GM19468 (cell line): ENCODE results near the gene ALCAM.

Source experiments
- ATAC-seq: cut with Tn5 transposase; IDR thresholded peaks from one replicate; pipeline ENCODE4 v1.9.1; 2021; ENCODE audit warnings: mild to moderate bottlenecking, moderate library complexity, moderate number of reproducible peaks; ENCODE audit not compliant: unreplicated experiment; ENCODE audit errors: extremely low read depth

ALCAM gene

DNA sequence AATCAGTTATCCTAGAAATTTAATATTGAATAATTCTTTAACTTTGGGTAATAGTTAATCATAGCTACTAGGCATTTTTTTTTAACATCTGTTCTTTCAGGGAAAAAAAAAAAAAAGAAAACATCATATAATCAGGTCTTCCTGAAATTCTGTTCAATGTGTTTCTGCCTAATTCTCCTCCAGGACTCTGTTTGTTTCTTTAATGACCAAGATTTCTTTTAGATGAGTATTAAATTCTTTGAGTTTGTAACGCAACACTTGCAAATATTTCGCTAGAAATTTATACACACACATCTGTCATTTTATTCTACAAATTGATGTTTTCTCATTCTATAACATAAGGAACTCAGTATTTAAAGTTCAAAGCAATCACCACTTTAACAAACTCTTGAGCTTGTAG lies 56.7 kb downstream of the ALCAM start:
- ATAC-seq = no peak

DNA sequence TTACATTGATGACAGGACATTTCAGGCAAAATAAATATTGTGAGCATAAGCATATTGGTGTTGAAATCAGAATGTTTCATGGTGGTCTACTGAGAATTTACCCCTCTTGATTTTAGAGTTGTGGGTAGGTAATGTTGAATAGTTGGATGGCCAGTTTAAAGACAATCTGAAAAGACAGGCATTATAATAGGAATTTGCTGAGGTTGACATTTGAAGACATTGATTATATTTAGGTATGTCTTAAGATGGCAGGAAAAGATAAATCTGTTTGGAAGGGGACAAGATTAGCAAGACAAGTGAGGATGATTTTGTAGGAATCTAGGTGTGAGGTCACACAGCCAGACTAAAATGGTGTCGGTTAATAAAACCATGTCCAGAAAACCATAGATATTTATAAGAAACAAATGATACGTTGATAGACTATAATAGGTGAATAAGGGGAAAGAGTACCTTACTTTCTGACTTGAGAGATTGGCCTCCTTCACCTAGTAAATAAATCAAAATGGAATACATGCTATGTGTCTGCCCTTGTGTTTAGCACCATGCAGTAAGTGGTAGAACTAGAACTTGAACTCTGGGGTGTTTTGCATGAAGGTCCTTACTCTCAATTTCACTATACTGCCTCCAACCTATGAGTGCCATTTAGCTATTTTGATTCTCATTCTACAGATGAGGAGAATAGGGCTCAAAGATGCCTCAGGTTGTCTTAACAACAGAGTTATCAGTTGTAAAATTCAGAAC lies 57.9 kb downstream of the ALCAM start:
- no peak for ATAC-seq

DNA sequence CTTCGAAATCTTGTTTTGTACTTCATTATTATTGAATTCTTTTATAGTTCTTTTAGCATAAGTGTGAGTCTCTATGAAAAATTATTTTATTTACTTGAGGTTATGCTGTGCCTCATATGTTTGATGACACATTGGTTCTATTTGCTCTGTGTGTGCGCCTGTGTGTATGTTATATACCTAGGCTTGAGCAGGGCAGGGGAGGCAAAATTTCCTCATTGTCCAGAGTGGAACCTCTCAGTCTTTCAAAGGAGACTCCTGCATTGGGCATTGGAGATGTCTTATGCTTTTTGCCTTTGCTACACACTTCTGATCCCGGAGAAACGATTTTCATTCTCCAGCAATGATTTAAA lies 58.4 kb downstream of the ALCAM start:
- no peak for ATAC-seq

DNA sequence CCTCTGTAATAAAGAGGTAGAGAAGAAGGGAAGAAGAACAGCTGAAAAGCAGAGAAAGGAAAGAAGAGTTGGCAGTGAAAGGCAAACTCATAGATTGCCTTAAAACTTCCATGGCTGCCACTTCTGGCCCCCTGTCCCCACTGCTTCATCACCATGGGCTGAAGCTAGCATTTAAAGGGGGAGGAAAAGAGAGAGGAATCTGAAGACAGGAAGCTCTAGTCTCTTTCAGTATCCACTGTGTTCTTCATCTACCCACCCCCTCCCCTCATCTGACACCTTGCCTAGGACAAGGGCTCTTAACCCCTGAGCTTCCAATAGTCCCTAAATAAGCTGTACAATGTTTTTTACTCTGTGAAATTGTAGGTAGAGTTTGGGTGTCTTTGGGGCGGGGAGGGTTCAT lies 60.6 kb downstream of the ALCAM start:
- no peak for ATAC-seq

DNA sequence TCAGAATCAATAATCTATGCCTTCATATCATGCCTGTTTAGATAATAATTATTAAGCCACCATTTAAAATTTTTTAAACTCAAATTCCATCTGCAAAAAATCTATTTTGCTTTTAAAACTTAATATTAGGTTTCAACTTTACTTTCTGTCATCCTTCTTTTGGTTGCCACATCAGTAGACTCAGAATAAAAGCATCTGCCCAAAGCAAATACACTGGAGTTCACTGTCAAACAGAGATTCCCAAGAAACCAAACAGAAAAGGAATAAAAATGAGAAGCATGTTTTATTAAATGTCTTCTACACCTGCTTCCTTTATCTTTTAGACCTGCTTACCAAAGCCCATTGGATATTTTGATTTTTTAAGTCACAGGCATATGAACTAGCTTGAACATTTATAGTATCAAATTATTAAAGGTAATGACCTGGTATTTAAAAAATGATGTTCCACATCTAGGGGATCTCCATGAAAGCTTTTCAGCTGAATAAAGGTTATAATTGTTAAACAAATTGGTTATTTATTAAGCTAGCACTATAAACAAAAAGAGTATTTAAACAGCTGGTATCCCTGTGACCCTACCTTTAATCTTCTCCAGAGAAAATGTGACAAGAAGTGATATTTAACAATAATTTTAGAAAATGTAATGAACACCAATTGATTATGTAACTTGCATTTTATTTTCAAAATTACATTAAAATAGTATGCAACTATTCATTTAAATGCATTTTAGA lies 62.5 kb downstream of the ALCAM start:
- no peak for ATAC-seq

DNA sequence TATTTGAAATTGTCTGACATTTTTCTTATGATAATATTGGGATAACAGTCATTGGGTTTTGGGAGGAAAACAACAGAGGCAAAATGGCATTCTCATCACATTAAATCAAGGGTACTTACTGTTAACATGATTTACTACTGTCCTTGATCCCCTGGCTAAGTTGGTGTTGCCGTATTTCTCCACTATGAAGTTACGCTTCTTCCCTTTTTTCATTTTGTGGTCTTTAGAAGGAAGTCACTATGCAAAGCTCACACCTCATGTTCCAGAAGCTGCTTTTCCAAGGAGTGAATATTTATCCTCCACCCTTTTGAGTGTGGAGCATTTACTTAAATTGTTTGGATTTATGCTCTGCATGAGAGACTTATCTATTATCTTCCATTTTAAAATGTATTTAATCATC lies 63.7 kb downstream of the ALCAM start:
- no peak for ATAC-seq

DNA sequence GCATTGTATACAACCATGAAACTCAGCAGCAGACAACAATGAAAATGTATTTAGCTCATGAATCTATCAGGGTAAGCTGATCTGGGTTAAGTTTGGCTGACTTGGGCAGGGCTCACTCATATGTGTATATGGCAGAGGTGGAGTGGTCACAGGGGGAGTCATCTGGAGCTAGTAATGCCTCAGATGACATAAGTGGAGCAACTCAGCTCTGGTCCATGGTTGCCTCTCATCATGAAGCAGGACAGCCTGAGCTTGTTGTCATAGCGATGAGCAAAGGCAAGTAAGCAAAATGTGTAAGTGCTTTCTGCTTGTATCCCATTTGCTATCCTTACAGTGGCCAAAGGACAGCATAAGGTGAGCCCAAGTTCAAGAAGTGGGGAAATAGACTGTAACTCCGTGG lies 64.5 kb downstream of the ALCAM start:
- no peak for ATAC-seq

DNA sequence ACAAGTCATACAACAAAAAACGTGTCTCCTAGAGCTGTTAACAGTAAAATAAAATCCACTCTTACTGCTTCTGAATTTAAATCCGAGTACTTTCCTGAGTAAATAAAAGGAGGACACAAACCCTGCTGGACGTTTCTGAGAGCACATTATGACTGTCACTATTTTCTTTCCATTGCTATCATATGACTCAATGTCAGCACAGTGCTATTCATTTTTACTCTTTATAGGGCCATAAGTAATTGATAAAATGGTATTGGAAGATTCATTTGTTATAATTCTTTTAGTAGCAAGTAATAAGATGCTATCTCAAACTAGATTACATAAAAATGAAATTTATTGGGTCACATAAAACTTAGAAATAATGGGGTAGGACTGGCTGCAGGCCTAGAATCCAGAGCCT lies 68.6 kb downstream of the ALCAM start:
- ATAC-seq = no peak

DNA sequence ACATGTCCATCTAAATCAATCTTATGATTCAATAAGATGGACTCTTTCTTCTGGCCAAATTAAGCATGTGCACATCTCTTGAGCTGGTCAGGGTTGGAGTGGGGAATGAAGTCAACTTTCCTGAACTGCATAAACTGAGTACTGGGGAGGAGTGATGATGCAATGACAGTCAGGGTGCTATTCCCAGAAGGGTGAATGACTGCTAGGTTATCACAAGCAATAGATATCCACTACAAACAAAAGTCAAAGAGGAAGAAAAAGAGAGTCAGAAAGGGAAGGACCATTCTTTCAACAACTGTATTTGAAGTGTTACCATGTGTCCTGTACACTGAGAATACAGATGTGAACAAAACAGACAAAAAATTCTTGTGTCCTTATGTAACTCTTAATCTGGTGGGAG lies 70.0 kb downstream of the ALCAM start:
- ATAC-seq = no peak

DNA sequence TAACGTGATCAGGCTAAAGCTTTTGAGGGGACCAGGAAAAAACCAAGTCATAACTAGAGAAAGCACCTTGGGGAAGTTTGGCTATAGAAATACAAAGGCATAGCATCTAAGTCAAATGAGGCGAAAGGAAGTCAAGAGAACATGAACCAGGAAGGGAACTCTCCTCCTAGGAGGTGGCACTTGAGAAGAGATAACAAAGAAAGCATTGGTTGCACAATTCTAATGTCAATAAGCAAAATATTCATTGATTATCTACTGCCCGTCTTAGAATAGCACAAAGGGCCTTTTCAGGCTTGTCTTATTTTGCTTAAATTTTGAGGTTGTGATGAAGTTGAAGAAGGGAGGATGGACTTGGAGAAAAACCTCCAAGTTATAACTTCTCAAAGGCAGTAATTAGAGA lies 73.4 kb downstream of the ALCAM start:
- ATAC-seq = no peak

DNA sequence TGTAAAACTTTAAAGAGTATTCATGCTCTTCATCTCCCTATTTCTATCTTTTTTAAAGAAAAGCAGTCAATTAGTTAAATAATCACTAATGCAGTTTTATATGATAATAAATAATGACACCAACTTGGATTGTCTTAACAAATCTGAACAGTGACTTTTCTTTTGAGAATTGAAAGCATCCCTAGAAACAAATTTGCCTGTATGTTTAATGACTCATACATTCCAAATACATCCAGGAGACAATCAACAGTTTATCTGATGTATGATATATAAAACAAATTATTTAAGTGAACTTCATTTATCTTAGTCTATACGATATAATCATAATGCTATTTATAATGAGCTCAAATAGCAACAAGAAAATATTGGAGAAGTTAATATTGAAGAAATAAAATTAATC lies 78.0 kb downstream of the ALCAM start:
- ATAC-seq = no peak

DNA sequence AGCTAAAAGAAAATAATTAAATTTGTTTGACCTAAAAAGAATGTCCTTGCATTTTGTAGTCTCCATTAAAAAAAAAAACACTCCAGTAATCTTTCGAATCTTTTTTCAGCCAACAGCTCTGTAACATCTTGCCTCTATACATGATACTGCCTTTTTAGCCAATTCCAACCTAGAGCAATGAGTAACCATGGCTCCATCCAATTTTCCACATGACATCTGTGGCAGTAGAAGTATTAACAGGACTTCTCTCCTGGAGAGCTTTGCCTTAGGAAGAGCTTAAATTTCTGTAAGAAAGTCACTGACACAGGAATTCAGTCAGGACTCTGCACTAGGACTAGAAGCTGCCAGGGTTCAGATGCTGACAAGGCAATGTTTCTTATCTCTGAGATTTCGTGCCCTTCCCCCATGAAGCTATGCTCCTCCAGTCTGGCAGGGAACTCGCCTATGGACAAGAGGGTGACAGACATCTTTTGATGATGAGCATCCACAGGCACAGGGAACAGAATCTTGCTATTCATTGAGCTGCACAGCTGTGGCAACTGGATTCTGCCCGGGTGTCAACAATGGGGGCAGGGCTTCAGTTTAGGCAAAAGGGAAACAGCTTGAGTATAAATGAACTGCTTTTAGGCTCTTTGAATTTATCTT lies 81.8 kb downstream of the ALCAM start:
- ATAC-seq = no peak

DNA sequence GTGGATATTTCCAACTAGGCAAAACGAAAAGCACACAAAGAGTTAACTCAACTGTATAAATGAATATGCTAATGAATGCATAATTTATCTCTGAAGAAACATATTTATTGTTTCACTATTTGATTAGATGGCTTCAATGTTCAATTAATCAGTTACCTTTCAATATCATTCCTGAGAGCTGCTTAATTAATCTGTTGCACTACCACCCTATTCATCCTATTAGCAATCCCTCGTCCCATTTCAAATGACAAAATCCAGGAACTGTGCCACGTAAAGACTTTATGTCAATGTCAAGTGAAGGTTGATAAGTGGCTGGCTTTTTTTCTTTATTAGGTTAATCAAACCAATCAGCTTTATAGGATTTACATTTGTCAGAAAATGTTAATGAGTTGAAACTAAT lies 82.7 kb downstream of the ALCAM start:
- ATAC-seq = no peak

DNA sequence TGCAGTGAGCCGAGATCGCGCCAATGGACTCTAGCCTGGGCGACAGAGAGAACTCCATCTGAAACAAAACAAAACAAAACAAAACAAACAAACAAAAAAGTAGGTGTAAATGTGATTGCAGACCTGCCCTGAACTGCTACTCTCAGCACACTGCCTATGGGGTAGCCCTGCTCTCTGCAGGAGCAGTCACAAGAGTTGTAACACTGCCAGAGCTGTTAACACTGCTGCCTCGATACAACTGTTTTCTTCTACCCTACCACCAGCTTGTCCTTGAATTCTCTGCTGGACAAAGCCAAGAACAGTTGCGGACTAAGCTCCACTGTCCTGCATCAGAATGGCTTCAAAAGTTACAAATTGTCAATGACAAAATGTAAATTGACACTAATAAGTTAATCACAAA lies 89.3 kb downstream of the ALCAM start:
- ATAC-seq = no peak

DNA sequence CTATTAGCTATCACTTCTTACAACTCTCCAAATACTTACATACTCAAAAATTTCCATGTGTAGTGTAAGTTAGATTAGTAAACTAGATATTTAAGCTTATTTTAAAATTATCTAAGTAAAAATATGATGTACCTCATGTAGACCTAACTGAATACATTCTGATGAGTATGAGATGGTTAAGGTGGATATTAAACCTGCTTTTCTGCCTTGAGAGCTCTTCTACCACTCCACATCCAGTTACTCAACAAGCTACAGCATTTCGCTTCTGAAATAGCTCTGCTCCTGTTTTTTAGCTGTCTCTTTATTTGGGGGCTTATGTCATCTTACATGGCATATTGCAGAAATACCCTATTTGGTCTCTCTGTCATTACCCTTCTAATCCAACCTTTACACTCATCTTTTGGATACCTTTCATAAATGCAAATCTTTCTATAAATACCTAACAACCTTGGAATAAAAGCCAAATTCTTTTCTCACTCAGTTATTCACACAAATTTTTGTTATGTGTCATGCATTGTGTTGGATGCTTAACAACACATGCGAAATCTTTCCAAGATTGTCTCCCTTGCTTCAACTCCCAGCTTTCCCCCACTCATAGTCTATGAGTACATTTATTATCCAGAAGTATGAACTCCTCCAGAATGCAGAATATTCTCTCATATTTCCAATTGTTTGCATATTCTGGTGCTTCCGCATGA lies 92.0 kb downstream of the ALCAM start:
- no peak for ATAC-seq

DNA sequence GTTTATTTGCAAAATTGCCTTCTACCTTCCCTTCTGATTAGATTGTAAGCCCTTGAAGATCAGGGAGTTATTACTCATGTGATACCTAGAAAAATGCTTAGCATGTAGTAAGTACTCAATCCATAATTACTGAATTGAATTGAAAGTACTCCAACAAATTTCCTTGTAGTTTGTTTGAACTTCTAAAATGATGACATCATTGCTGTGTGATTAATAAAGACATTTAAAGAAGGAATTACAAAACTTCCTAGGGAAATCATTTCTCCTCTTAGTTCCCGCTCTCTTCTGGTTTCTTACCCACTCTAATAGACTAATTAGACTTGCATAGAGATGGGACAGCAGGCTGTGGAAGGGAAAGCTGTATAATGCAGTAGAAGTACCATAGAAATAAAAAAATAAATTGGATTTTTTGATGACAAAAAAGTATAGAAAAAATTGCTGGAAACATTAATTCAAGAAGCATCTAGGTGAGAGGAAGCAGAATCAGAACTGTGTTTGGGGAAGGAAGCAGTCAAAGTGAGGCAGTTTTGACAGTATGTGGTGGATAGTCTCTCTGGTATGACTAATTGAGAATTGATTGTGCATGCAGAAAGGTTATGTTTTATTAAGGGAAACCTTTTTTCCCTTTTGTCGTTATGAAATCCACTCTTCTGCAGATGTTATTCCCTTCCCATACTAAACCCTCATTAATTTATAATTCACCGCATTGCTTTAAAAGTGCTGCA lies 93.0 kb downstream of the ALCAM start:
- no peak for ATAC-seq

DNA sequence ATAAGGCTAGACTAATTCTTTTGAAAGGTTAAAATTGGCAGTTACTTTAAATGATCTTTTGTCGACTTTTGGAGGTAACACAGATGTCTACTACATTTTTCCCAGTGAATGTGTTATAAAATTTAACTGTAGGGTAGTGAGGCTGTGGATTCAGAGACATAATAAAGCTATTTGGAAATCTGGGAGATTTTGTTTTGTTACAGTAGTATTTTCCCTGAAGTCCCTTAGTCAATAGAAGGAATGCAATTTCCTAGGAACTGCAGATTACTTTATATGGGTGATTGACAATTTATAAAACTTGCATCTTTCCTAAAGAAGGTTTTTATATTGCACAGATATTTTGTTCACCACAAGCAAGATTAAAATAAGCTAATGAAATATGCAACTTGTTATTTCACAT lies 96.9 kb downstream of the ALCAM start:
- ATAC-seq = no peak

DNA sequence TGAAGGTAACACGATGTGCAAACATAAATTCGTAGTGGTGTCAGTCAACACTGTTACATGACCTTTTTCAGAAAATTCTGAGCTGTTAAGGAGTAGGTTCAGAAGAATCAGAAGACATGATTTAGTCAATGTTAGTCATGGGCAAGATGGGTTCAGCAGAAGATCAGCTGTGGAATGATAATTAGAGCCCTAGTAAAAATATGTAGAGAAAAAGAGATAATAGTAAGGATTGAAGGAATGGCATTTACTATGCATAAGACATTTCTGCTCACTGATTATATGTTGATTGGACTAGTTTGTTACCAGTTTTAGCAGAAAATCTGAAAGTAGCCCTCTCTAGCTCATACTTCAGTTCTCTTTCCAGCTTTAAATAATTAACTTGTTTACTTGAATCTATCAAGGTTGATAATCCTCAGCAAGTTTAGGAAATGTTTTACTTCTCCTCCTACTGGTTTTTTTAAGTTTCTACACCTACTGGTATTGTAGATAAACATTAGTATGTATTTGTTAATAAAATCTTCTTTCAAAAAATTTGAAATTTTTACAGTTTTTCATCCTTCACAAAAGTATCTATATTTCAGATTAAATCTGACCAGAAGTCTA lies 98.6 kb downstream of the ALCAM start:
- ATAC-seq = no peak

DNA sequence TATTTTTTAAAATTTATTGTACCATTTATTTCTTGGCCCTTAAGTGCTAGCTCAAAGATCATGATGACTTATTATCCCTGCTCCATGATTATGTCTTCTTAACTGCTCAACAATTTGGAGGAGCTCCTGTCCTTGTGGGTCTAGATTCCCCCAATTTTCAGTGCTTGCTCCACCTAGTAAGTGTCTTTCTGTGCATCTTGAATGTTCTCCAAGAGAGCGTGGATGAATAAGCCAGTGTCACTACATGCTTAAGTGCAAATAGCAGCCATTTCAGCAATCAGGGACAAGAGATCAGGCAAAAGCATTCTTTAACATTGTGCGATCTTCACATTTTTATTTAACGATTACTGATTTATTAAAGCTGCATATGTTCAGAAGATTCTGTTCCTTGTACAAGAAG lies 99.4 kb downstream of the ALCAM start:
- no peak for ATAC-seq
